K562 treated with DMSO at 1 percent for 12 hours (cell line): Measurements from ENCODE around the gene AIMP2. TPM values are rescaled to one million over a fixed set of nuclear protein-coding genes. Genes with fewer than 3 reads are reported as not detected.

Experiments
- total RNA-seq: library from RNA; unstranded; fragments of 300-600 nt; gene quantifications from 2 replicates; pipeline ENCODE4 v1.2.3, GENCODE V29; 2022; ENCODE audit not compliant: insufficient read depth

The AIMP2 gene
- total RNA-seq = 31.0 and 41.2 TPM in 2 replicates

DNA sequence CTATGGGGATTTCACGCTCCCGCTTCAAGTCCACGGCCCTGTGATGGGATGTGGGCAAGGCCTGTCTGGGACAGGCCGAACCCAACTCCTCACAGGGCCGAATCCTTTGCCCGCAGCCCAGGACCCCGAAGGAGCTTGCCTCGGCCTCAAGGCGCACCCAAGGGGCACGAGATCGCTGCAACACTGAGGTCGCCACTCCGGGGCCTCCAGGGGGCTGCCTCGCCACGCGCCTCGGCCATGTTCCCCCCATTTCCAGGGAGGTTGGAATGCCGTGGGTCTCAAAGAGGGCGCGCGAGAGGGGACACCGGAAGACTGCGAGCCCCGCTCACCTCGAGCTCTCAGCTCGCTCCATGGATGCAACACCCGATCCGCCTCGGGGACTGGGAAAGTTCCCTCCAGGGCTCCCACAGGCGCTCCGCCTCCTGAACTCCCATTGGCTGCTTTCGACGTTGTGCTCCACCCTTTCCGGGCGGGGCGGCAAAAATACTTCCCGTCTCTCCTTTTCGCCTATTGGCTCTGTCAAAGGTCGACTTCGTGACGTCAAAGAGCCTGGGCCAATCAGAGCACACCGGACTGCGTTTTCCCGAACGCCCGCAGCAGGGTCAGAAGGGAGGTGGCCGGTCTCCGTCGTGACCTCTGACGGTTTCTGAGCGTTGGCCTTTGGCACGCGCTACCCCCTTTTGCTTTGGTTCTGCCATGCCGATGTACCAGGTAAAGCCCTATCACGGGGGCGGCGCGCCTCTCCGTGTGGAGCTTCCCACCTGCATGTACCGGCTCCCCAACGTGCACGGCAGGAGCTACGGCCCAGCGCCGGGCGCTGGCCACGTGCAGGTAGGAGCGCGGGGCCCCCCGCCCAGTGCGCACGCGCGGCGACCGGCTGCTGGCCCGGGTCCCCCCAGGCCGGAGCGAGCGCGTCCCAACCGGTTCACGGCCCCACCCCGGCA, at the start of gene AIMP2, which contains the start of gene PMS2:
TSS of gene AIMP2 (plus strand) at position 605 of the 944 bp plus-strand sequence. CDS start at position 697, 92 bp downstream.
TSS of gene PMS2 (minus strand) at position 382 of the 944 bp plus-strand sequence. CDS start at position 352, 30 bp downstream.

GRCh38 chr7:5970347-5970911, 38.6 kb upstream of the AIMP2 start, which contains the start of gene RSPH10B:
Gene RSPH10B, minus strand, starts transcription at chr7:5970689. Its CDS starts 3,573 bp downstream, at chr7:5967116.

DNA sequence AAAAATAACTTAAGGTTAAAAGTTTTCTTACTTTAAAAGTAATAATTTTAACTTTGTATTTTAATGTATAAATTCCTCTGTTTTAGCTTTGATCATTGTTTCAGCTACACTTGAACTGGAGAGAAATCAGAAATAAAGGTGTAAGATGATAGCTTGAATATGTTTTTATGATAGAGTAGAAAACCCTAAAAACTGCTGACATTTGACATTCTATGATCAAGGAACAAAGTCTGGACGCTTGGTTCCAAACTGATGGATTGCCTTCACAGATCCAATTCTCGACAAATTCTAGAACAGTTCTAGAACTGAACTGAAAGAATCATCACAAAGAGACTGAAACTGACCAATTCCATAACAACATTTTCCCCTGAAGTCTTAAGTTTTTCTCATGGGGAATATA, 21.9 kb downstream of the AIMP2 start, which contains the start of gene ANKRD61:
TSS of gene ANKRD61 (plus strand) at position 389 of the 400 bp plus-strand sequence. CDS start at position 389, 0 bp downstream.

Other genes starting within 250 kb of the AIMP2 start
- 16.4 and 41.3 TPM in 2 replicates for gene RNF216, start 227.6 kb upstream of the AIMP2 start, total RNA-seq
- gene OCM, start 128.5 kb upstream of the AIMP2 start, total RNA-seq = not detected in 2 replicates
- gene CCZ1, start 110.5 kb upstream of the AIMP2 start, total RNA-seq = 57.8 and 90.7 TPM in 2 replicates
- not detected in 2 replicates for gene RSPH10B, start 38.6 kb upstream of the AIMP2 start, total RNA-seq
- 5.2 and 16.8 TPM in 2 replicates for gene PMS2, start 223 bp upstream of the AIMP2 start, total RNA-seq
- not detected in 2 replicates for gene ANKRD61, start 22.1 kb downstream of the AIMP2 start, total RNA-seq
- gene EIF2AK1, start 49.9 kb downstream of the AIMP2 start, total RNA-seq = 55.1 and 153 TPM in 2 replicates
- gene USP42, start 95.7 kb downstream of the AIMP2 start, total RNA-seq = 5.4 and 11.7 TPM in 2 replicates